ENCODE data around the gene TNRC18. TPM values are rescaled to one million over a fixed set of nuclear protein-coding genes. Genes with fewer than 3 reads are reported as not detected.

The TNRC18 gene
- total and polyA plus RNA-seq, 9 of the 15 experiments (the other 6 are each of a cell fraction or from before 2014, with no cell fraction given) = 0.03 to 43.2 (median 18.0) TPM

DNA sequence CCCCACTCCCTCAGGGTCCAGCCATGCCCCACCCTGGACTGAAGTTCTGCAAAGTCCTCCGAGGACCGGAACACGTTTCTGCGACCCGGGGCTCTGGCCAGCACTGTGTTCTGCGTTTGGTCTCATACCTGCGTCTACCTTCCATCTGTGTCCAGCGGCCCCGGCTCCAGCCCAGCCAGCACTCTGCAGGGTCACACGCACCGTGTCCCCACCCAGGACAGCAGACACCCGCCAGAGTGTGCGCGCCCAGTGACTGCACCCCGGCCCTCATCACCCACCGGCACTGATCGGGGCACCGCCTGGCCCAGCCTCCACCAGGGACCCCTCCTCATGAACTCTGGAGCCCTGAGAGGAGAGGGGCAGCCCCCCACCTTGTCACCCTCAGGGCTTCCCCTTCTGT lies 120.6 kb downstream of the TNRC18 start (continued):
- TF ChIP-seq, protein P1, sequence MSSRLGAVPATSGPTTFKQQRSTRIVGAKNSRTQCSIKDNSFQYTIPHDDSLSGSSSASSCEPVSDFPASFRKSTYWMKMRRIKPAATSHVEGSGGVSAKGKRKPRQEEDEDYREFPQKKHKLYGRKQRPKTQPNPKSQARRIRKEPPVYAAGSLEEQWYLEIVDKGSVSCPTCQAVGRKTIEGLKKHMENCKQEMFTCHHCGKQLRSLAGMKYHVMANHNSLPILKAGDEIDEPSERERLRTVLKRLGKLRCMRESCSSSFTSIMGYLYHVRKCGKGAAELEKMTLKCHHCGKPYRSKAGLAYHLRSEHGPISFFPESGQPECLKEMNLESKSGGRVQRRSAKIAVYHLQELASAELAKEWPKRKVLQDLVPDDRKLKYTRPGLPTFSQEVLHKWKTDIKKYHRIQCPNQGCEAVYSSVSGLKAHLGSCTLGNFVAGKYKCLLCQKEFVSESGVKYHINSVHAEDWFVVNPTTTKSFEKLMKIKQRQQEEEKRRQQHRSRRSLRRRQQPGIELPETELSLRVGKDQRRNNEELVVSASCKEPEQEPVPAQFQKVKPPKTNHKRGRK (tag; IDR thresholded peaks at IDR 0.05) = no peak
- TF ChIP-seq DPF2 (IDR thresholded peaks at IDR 0.05) (no peak), ZNF239 (CRISPR knock-in tag; IDR thresholded peaks at IDR 0.05) (no peak), HMG20B (CRISPR knock-in tag; IDR thresholded peaks at IDR 0.05) (no peak), SMAD1 (IDR thresholded peaks at IDR 0.05; ENCODE audit: low read depth, low read length, partially characterized antibody) (no peak), ZNF121 (CRISPR knock-in tag; conservative IDR thresholded peaks at IDR 0.05) (no peak), TBP (optimal IDR thresholded peaks at IDR 0.05; ENCODE audit: low read depth, low read length) (no peak), C11orf30 (IDR thresholded peaks at IDR 0.05; ENCODE audit: low read depth) (no peak)
- TF ChIP-seq, protein P2, sequence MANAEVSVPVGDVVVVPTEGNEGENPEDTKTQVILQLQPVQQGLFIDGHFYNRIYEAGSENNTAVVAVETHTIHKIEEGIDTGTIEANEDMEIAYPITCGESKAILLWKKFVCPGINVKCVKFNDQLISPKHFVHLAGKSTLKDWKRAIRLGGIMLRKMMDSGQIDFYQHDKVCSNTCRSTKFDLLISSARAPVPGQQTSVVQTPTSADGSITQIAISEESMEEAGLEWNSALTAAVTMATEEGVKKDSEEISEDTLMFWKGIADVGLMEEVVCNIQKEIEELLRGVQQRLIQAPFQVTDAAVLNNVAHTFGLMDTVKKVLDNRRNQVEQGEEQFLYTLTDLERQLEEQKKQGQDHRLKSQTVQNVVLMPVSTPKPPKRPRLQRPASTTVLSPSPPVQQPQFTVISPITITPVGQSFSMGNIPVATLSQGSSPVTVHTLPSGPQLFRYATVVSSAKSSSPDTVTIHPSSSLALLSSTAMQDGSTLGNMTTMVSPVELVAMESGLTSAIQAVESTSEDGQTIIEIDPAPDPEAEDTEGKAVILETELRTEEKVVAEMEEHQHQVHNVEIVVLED (CRISPR knock-in tag; IDR thresholded peaks at IDR 0.05) = no peak
- TF ChIP-seq, protein P3, sequence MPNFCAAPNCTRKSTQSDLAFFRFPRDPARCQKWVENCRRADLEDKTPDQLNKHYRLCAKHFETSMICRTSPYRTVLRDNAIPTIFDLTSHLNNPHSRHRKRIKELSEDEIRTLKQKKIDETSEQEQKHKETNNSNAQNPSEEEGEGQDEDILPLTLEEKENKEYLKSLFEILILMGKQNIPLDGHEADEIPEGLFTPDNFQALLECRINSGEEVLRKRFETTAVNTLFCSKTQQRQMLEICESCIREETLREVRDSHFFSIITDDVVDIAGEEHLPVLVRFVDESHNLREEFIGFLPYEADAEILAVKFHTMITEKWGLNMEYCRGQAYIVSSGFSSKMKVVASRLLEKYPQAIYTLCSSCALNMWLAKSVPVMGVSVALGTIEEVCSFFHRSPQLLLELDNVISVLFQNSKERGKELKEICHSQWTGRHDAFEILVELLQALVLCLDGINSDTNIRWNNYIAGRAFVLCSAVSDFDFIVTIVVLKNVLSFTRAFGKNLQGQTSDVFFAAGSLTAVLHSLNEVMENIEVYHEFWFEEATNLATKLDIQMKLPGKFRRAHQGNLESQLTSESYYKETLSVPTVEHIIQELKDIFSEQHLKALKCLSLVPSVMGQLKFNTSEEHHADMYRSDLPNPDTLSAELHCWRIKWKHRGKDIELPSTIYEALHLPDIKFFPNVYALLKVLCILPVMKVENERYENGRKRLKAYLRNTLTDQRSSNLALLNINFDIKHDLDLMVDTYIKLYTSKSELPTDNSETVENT (CRISPR knock-in tag; IDR thresholded peaks at IDR 0.05) = no peak
- TF ChIP-seq, protein P4, sequence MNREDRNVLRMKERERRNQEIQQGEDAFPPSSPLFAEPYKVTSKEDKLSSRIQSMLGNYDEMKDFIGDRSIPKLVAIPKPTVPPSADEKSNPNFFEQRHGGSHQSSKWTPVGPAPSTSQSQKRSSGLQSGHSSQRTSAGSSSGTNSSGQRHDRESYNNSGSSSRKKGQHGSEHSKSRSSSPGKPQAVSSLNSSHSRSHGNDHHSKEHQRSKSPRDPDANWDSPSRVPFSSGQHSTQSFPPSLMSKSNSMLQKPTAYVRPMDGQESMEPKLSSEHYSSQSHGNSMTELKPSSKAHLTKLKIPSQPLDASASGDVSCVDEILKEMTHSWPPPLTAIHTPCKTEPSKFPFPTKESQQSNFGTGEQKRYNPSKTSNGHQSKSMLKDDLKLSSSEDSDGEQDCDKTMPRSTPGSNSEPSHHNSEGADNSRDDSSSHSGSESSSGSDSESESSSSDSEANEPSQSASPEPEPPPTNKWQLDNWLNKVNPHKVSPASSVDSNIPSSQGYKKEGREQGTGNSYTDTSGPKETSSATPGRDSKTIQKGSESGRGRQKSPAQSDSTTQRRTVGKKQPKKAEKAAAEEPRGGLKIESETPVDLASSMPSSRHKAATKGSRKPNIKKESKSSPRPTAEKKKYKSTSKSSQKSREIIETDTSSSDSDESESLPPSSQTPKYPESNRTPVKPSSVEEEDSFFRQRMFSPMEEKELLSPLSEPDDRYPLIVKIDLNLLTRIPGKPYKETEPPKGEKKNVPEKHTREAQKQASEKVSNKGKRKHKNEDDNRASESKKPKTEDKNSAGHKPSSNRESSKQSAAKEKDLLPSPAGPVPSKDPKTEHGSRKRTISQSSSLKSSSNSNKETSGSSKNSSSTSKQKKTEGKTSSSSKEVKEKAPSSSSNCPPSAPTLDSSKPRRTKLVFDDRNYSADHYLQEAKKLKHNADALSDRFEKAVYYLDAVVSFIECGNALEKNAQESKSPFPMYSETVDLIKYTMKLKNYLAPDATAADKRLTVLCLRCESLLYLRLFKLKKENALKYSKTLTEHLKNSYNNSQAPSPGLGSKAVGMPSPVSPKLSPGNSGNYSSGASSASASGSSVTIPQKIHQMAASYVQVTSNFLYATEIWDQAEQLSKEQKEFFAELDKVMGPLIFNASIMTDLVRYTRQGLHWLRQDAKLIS (CRISPR knock-in tag; IDR thresholded peaks at IDR 0.05) = no peak
- TF ChIP-seq, protein P5, sequence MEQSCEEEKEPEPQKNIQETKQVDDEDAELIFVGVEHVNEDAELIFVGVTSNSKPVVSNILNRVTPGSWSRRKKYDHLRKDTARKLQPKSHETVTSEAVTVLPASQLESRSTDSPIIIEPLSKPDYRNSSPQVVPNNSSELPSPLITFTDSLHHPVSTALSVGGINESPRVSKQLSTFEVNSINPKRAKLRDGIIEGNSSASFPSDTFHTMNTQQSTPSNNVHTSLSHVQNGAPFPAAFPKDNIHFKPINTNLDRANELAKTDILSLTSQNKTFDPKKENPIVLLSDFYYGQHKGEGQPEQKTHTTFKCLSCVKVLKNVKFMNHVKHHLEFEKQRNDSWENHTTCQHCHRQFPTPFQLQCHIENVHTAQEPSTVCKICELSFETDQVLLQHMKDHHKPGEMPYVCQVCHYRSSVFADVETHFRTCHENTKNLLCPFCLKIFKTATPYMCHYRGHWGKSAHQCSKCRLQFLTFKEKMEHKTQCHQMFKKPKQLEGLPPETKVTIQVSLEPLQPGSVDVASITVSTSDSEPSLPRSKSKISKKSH (CRISPR knock-in tag; IDR thresholded peaks at IDR 0.05) = no peak
- TF ChIP-seq, protein P6, sequence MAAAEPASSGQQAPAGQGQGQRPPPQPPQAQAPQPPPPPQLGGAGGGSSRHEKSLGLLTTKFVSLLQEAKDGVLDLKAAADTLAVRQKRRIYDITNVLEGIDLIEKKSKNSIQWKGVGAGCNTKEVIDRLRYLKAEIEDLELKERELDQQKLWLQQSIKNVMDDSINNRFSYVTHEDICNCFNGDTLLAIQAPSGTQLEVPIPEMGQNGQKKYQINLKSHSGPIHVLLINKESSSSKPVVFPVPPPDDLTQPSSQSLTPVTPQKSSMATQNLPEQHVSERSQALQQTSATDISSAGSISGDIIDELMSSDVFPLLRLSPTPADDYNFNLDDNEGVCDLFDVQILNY (CRISPR knock-in tag; IDR thresholded peaks at IDR 0.05) = no peak
